HepG2 (cell line): ENCODE results near the gene KRT38. TPM values are rescaled to one million over a fixed set of nuclear protein-coding genes. Genes with fewer than 3 reads are reported as not detected.

ENCODE experiments used
- ATAC-seq: fragments of 200-7000 bp; cut with Tn5 transposase; 3 replicates; pipeline ENCODE4 v1.9.1; 2020; ENCODE audit warnings: mild to moderate bottlenecking, moderate library complexity
- BruUV-seq: library from RNA; stranded (reverse); fragments of 400-500 nt; replicated peaks from 2 replicates; lab custom pipeline; 2021; lab: Mats Ljungman, UMichigan
- CTCF ChIA-PET: fragments of 300-600 bp; formaldehyde crosslinking; extraction: SDS; loops from one replicate; lab custom pipeline; 2021; ENCODE audit warnings: low total read pairs, inconsistent platforms, low intra/inter-chr PET ratio; lab: Yijun Ruan, JAX
- POLR2A ChIA-PET: fragments of 350-600 bp; sonication (Branson Sonifier 250); formaldehyde crosslinking; loops from one replicate; lab custom pipeline; 2020; ENCODE audit warnings: antibody characterized with exemption, inconsistent platforms; lab: Yijun Ruan, JAX
- DNase-seq: peaks from one replicate; pipeline ENCODE4 v3.0.0-alpha.2; 2015; ENCODE audit warnings: low spot score
- FAIRE-seq: peaks from 3 replicates; lab custom pipeline; 2011; peaks lifted over from hg19 to GRCh38; lab: Jason Lieb, UNC
- H2AFZ ChIP-seq: one replicate; pipeline ENCODE4 v1.6.1; 2011; ENCODE audit warnings: low read length, inconsistent platforms
- H3K27ac ChIP-seq: fragments of 300-600 bp; 3 replicates; pipeline ENCODE4 v1.8.0; 2011; ENCODE audit warnings: mixed run types, mild to moderate bottlenecking, mixed read lengths, low read length, inconsistent platforms; ENCODE audit not compliant: insufficient read depth; ENCODE audit errors: extremely low read length
- H3K27me3 ChIP-seq, 2 experiments: fragments of 200-600 bp in 1 of 2; 2 replicates in 1 of 2; 3 replicates in 1 of 2; pipeline versions ENCODE4 v1.6.0 to v1.8.0; 2011; ENCODE audit warnings: low read length in 2 of 2, mild to moderate bottlenecking in 2 of 2, moderate library complexity in 2 of 2, inconsistent platforms in 1 of 2; ENCODE audit not compliant: insufficient read depth in 2 of 2, control insufficient read depth in 1 of 2
- H3K36me3 ChIP-seq, 2 experiments: fragments of 200-600 bp in 1 of 2; replicated peaks in 1 of 2; 2 replicates in 1 of 2; 3 replicates in 1 of 2; pipeline versions ENCODE4 v1.5.1 to v1.8.0; 2011; ENCODE audit warnings: low read length in 2 of 2, inconsistent platforms in 1 of 2; ENCODE audit not compliant: insufficient read depth in 2 of 2, control insufficient read depth in 1 of 2
- H3K4me1 ChIP-seq: 2 replicates; pipeline ENCODE4 v1.5.1; 2012; ENCODE audit warnings: low read length, inconsistent platforms; ENCODE audit not compliant: insufficient read depth
- H3K4me2 ChIP-seq: 2 replicates; pipeline ENCODE4 v1.6.0; 2011; ENCODE audit warnings: low read depth, low read length, inconsistent platforms
- H3K4me3 ChIP-seq, 3 experiments: fragments of 200-600 bp in 1 of 3; sonication (generic), shearing (Covaris generic) in 1 of 3; replicated peaks in 1 of 3; 2 replicates each; pipeline ENCODE4 v1.5.1; 2011 to 2016; ENCODE audit warnings: low read length in 3 of 3, inconsistent platforms in 2 of 3, low read depth in 2 of 3, mild to moderate bottlenecking in 2 of 3, control low read depth in 1 of 3, mixed read lengths in 1 of 3; ENCODE audit not compliant: insufficient read depth in 1 of 3
- H3K79me2 ChIP-seq: one replicate; pipeline ENCODE4 v1.6.1; 2011; ENCODE audit warnings: low read length, inconsistent platforms; ENCODE audit not compliant: insufficient read depth
- H3K9ac ChIP-seq: 2 replicates; pipeline ENCODE4 v1.6.0; 2011; ENCODE audit warnings: mild to moderate bottlenecking, low read depth, low read length, inconsistent platforms; ENCODE audit not compliant: insufficient read depth
- H3K9me3 ChIP-seq: 2 replicates; pipeline ENCODE4 v1.5.1; 2012; ENCODE audit warnings: mild to moderate bottlenecking, low read length
- H4K20me1 ChIP-seq: 2 replicates; pipeline ENCODE4 v1.6.0; 2011; ENCODE audit warnings: inconsistent platforms, mild to moderate bottlenecking, low read length, moderate library complexity; ENCODE audit not compliant: insufficient read depth
- MAFK ChIP-seq, 2 experiments: IDR thresholded peaks in 1 of 2; conservative IDR thresholded peaks in 1 of 2; 2 replicates each; pipeline ENCODE4 v1.6.1; 2011; ENCODE audit warnings: improper control_type of control experiment in 2 of 2, low read length in 2 of 2
- NPAS2 ChIP-seq: sonication (generic); formaldehyde crosslinking; IDR thresholded peaks from 2 replicates; pipeline ENCODE4 v1.8.0; 2022; ENCODE audit warnings: mild to moderate bottlenecking, missing genetic modification reagents, borderline replicate concordance
- SAFB2 ChIP-seq: sonication (generic); formaldehyde crosslinking; IDR thresholded peaks from 2 replicates; pipeline ENCODE4 v1.5.1; 2020; ENCODE audit warnings: missing genetic modification reagents, low read depth, mild to moderate bottlenecking, borderline replicate concordance
- ZNF12 ChIP-seq: sonication (generic); formaldehyde crosslinking; IDR thresholded peaks from 2 replicates; pipeline ENCODE4 v1.5.0; 2020; ENCODE audit warnings: missing genetic modification reagents
- ZNF589 ChIP-seq: sonication (generic); formaldehyde crosslinking; conservative IDR thresholded peaks from 2 replicates; pipeline ENCODE4 v1.8.0; 2022; ENCODE audit warnings: mild to moderate bottlenecking, moderate library complexity, missing genetic modification reagents
- WGBS: methylation state at CpG from one replicate; pipeline ENCODE4 v1.1.6; 2017; ENCODE audit warnings: low lambda C conversion rate; 5-methylcytosine and 5-hydroxymethylcytosine counted together
- in situ Hi-C: cut with HindIII; loops from 2 replicates; pipeline ENCODE4 v1.10.0; 2017; ENCODE audit warnings: low pct_unique_long_range_greater_than_20kb; ENCODE audit not compliant: extremely low pct_ligation_motif_present
- intact Hi-C: fragments of 100-400 bp; cut with micrococcal nuclease; formaldehyde crosslinking; loops from one replicate; pipeline ENCODE4 v1.10.0; 2022; ENCODE audit not compliant: unreplicated experiment
- polyA plus RNA-seq, 8 experiments: library from polyadenylated mRNA; depleted of rRNA in 3 of 8; stranded (reverse) in 7 of 8; unstranded in 1 of 8; fragments of >200 nt; fragmentation: Illumina TruSeq in 4 of 8; extraction: Trizol in 4 of 8; gene quantifications; 2 replicates each; pipeline versions ENCODE4 v1.2.1 to v1.2.3, GENCODE V29; 2011 to 2016; ENCODE audit warnings: low read depth in 4 of 8, missing spikeins in 1 of 8, mixed read lengths in 1 of 8; ENCODE audit not compliant: insufficient read depth in 1 of 8
- total RNA-seq, 5 experiments: library from RNA; depleted of rRNA; stranded (reverse); fragments of >200 nt; fragmentation: Illumina TruSeq; extraction: Trizol; gene quantifications; 2 replicates each; pipeline ENCODE4 v1.2.3, GENCODE V29; 2016; ENCODE audit warnings: low read depth in 1 of 5
- TF ChIP-seq, protein P1 (sequence below): sonication (generic); formaldehyde crosslinking; IDR thresholded peaks from 2 replicates; pipeline ENCODE4 v1.5.0; 2020; ENCODE audit warnings: mild to moderate bottlenecking, missing genetic modification reagents, moderate library complexity
- TF ChIP-seq, protein P2 (sequence below): sonication (generic); formaldehyde crosslinking; conservative IDR thresholded peaks from 2 replicates; pipeline ENCODE4 v1.8.0; 2022; ENCODE audit warnings: mild to moderate bottlenecking, moderate library complexity, missing genetic modification reagents
- TF ChIP-seq, protein P3 (sequence below): sonication (generic); formaldehyde crosslinking; IDR thresholded peaks from 2 replicates; pipeline ENCODE4 v1.5.0; 2020; ENCODE audit warnings: missing genetic modification reagents, mild to moderate bottlenecking, borderline replicate concordance

The KRT38 gene
- total and polyA plus RNA-seq, 2 of the 13 experiments (the other 11 are each of a cell fraction or from before 2014, with no cell fraction given) = not detected

DNA sequence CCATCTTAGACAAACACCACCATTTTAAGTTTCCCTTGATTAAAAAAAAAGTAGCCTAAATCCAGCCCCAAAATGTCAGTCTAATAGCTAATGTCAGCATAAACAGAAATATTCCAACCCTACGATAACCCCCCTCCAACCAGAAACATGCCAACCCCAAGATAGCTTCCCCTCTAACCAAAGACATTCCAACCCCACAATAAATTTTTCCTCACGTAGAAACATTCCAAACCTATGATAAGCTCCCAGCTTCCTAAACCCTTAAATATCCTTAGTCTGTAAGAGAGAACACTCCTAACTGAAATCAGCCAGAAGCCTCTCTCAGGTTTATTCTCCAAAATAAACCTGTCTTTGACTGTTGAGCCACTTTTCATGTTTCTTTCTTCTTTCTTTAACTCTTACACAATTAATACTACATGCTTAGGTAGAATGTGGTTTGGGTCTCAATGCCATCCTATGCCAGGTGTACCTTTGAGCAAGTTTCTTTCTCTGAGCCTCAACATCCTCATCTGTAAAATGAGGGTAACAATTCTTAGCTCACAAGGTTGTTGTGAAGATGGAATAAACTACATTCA is 10.5 kb upstream of the KRT38 start:
- H3K4me3 ChIP-seq = no peak overlapping the region
- no peaks in the 10 kb centered on the region for H3K79me2 ChIP-seq
- H3K4me1 ChIP-seq = no peaks in the 10 kb centered on the region
- CTCF ChIA-PET = no interaction called here
- BruUV-seq = no TSS peak
- ATAC-seq (no peak), DNase-seq (no peak)
- no peaks in the 10 kb centered on the region for H3K36me3 ChIP-seq
- WGBS = 34% methylated on average over 2 of the region's 2 CpGs
- H3K4me2 ChIP-seq = no peak overlapping the region
- in situ Hi-C loops = no loop called here
- H4K20me1 ChIP-seq = no peaks in the 10 kb centered on the region
- no peak overlapping the region for H3K9ac ChIP-seq
- H3K27ac ChIP-seq = no peak overlapping the region
- POLR2A ChIA-PET = no interaction called here
- H3K9me3 ChIP-seq = no peaks in the 10 kb centered on the region
- TF ChIP-seq MAFK (conservative IDR thresholded peaks at IDR 0.05 in 1 of 2, IDR thresholded peaks at IDR 0.05 in 1 of 2; ENCODE audit: low read length in 2 of 2) (peak; percentile 20 to 41; a peak in 1 of 4 replicates), NPAS2 (CRISPR knock-in tag) (no peak)
- TF ChIP-seq, all 625 proteins: peak for 1
- Histone ChIP-seq H3K27me3 (no peaks in the 10 kb centered on the region; a peak in 1 of 5 replicates), H2AFZ (no peak overlapping the region)
- no peak for FAIRE-seq
- intact Hi-C loops = no loop called here

DNA sequence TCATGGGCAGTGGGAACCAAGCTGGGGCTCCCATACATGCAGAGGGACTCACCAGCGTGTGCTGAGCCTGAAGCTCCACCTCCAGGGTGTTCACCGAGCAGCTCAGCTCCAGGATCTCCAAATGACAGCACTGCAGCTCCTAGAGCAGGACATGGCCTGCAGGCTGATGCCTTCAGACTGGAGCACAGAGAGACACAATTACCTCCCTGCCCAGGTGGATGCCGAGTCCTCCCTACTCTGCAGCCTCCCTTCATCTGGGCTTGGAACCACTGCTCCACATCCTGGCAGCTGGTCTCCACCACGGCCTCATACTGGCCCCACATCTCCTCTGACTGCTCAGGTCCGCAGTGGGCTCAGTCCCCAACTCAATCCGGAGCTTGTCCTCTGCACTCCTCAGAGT is 8.2 kb upstream of the KRT38 start:
- H3K9me3 ChIP-seq = no peaks in the 10 kb centered on the region
- ATAC-seq = no peak; the same call in 2 of the 3 replicates
- no peaks in the 10 kb centered on the region for H3K79me2 ChIP-seq
- no peak overlapping the region for H3K4me3 ChIP-seq
- no peak overlapping the region for H3K4me2 ChIP-seq
- 24% methylated on average over 4 of the region's 6 CpGs for WGBS
- no peak overlapping the region for H3K9ac ChIP-seq
- TF ChIP-seq, protein P1, sequence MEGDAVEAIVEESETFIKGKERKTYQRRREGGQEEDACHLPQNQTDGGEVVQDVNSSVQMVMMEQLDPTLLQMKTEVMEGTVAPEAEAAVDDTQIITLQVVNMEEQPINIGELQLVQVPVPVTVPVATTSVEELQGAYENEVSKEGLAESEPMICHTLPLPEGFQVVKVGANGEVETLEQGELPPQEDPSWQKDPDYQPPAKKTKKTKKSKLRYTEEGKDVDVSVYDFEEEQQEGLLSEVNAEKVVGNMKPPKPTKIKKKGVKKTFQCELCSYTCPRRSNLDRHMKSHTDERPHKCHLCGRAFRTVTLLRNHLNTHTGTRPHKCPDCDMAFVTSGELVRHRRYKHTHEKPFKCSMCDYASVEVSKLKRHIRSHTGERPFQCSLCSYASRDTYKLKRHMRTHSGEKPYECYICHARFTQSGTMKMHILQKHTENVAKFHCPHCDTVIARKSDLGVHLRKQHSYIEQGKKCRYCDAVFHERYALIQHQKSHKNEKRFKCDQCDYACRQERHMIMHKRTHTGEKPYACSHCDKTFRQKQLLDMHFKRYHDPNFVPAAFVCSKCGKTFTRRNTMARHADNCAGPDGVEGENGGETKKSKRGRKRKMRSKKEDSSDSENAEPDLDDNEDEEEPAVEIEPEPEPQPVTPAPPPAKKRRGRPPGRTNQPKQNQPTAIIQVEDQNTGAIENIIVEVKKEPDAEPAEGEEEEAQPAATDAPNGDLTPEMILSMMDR (CRISPR knock-in tag) = 0 out of 2 replicates have a peak, but pooled peaks have one; percentile 5
- TF ChIP-seq SAFB2 (CRISPR knock-in tag) = no peak
- TF ChIP-seq, protein P2, sequence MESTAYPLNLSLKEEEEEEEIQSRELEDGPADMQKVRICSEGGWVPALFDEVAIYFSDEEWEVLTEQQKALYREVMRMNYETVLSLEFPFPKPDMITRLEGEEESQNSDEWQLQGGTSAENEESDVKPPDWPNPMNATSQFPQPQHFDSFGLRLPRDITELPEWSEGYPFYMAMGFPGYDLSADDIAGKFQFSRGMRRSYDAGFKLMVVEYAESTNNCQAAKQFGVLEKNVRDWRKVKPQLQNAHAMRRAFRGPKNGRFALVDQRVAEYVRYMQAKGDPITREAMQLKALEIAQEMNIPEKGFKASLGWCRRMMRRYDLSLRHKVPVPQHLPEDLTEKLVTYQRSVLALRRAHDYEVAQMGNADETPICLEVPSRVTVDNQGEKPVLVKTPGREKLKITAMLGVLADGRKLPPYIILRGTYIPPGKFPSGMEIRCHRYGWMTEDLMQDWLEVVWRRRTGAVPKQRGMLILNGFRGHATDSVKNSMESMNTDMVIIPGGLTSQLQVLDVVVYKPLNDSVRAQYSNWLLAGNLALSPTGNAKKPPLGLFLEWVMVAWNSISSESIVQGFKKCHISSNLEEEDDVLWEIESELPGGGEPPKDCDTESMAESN (CRISPR knock-in tag) = no peak
- no peak for TF ChIP-seq ZNF589 (CRISPR knock-in tag)
- TF ChIP-seq, protein P3, sequence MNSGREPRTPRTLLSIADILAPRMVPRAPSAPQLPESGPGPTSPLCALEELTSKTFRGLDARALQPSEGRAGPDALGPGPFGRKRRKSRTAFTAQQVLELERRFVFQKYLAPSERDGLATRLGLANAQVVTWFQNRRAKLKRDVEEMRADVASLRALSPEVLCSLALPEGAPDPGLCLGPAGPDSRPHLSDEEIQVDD = no peak
- no peak for TF ChIP-seq ZNF12 (CRISPR knock-in tag)
- TF ChIP-seq, all 625 proteins: peak for 1
- H3K27me3 ChIP-seq = no peaks in the 10 kb centered on the region
- no TSS peak for BruUV-seq
- in situ Hi-C loops (no loop called here), intact Hi-C loops (no loop called here)
- H4K20me1 ChIP-seq = no peaks in the 10 kb centered on the region
- no peak overlapping the region for H2AFZ ChIP-seq
- H3K4me1 ChIP-seq = no peaks in the 10 kb centered on the region
- ChIA-PET CTCF (no interaction called here), POLR2A (no interaction called here)
- no peak overlapping the region for H3K27ac ChIP-seq
- FAIRE-seq (no peak), DNase-seq (no peak)
- no peaks in the 10 kb centered on the region for H3K36me3 ChIP-seq
